IMR-90 (cell line): ENCODE measurements around the gene PSMD10. TPM values are rescaled to one million over a fixed set of nuclear protein-coding genes. Genes with fewer than 3 reads are reported as not detected.

ENCODE experiments used
- ATAC-seq: fragments of 200-7000 bp; cut with Tn5 transposase; 2 replicates; pipeline ENCODE4 v1.9.1; 2020; ENCODE audit warnings: low read depth, mild to moderate bottlenecking, moderate library complexity
- BruUV-seq: library from RNA; stranded (reverse); fragments of 400-500 nt; replicated peaks from 2 replicates; lab custom pipeline; 2021; lab: Mats Ljungman, UMichigan
- CTCF ChIA-PET: fragments of 300-600 bp; formaldehyde crosslinking; extraction: SDS; loops from one replicate; lab custom pipeline; 2021; ENCODE audit warnings: antibody characterized with exemption; lab: Yijun Ruan, JAX
- POLR2A ChIA-PET: fragments of 300-600 bp; sonication (Branson Sonifier 250); formaldehyde crosslinking; loops from one replicate; lab custom pipeline; 2022; ENCODE audit warnings: antibody characterized with exemption; ENCODE audit not compliant: unreplicated experiment; lab: Charles Lee
- DNase-seq: peaks from one replicate; pipeline ENCODE4 v3.0.0; 2013
- H2AFZ ChIP-seq: replicated peaks from 2 replicates; pipeline ENCODE3; 2013; ENCODE audit warnings: low read length, mild to moderate bottlenecking; ENCODE audit not compliant: poor library complexity
- H2AK5ac ChIP-seq: 2 replicates; pipeline ENCODE4 v1.6.1; 2013; ENCODE audit warnings: low read depth, low read length, inconsistent platforms
- H2AK9ac ChIP-seq: replicated peaks from 2 replicates; pipeline ENCODE3; 2013; ENCODE audit warnings: mild to moderate bottlenecking, low read depth, low read length, moderate library complexity; ENCODE audit not compliant: poor library complexity
- H2BK120ac ChIP-seq: 2 replicates; pipeline ENCODE4 v1.6.1; 2013; ENCODE audit warnings: low read depth, low read length, inconsistent platforms
- H2BK15ac ChIP-seq: 3 replicates; pipeline ENCODE4 v1.6.1; 2013; ENCODE audit warnings: low read depth, low read length, inconsistent platforms
- H2BK20ac ChIP-seq: 2 replicates; pipeline ENCODE4 v1.6.1; 2013; ENCODE audit warnings: low read depth, mild to moderate bottlenecking, inconsistent platforms, low read length, moderate library complexity
- H2BK5ac ChIP-seq: 2 replicates; pipeline ENCODE4 v1.6.1; 2013; ENCODE audit warnings: mild to moderate bottlenecking, low read depth, low read length, inconsistent platforms; ENCODE audit not compliant: poor library complexity, severe bottlenecking
- H3K14ac ChIP-seq: replicated peaks from 2 replicates; pipeline ENCODE4 v1.6.1; 2013; ENCODE audit warnings: low read depth, low read length, inconsistent platforms
- H3K18ac ChIP-seq: 2 replicates; pipeline ENCODE4 v1.6.1; 2013; ENCODE audit warnings: low read depth, low read length, control low read depth
- H3K23ac ChIP-seq: 2 replicates; pipeline ENCODE4 v1.6.1; 2013; ENCODE audit warnings: low read depth, low read length, inconsistent platforms
- H3K27ac ChIP-seq: 2 replicates; pipeline ENCODE4 v1.5.1; 2013; ENCODE audit warnings: mild to moderate bottlenecking, control low read depth, low read length; ENCODE audit not compliant: insufficient read depth
- H3K27me3 ChIP-seq: 2 replicates; pipeline ENCODE4 v1.6.1; 2013; ENCODE audit warnings: low read length; ENCODE audit not compliant: control insufficient read depth, insufficient read depth
- H3K36me3 ChIP-seq: 2 replicates; pipeline ENCODE4 v1.6.1; 2013; ENCODE audit warnings: low read length, mixed read lengths; ENCODE audit not compliant: control insufficient read depth, insufficient read depth
- H3K4ac ChIP-seq: 2 replicates; pipeline ENCODE4 v1.6.1; 2013; ENCODE audit warnings: low read depth, low read length, inconsistent platforms
- H3K4me1 ChIP-seq: 2 replicates; pipeline ENCODE4 v1.6.1; 2013; ENCODE audit warnings: low read length, mixed read lengths; ENCODE audit not compliant: control insufficient read depth, insufficient read depth
- H3K4me2 ChIP-seq: 2 replicates; pipeline ENCODE4 v1.6.1; 2013; ENCODE audit warnings: low read depth, mild to moderate bottlenecking, control low read depth, low read length, moderate library complexity
- H3K4me3 ChIP-seq: 2 replicates; pipeline ENCODE4 v1.5.1; 2013; ENCODE audit warnings: low read depth, mild to moderate bottlenecking, control low read depth, low read length, moderate library complexity; ENCODE audit not compliant: insufficient read depth
- H3K56ac ChIP-seq: 2 replicates; pipeline ENCODE4 v1.6.1; 2013; ENCODE audit warnings: low read length, inconsistent platforms; ENCODE audit not compliant: insufficient read depth; ENCODE audit errors: extremely low read depth
- H3K79me1 ChIP-seq, 2 experiments: 2 replicates each; pipeline ENCODE4 v1.6.1; 2013; ENCODE audit warnings: low read length in 2 of 2, inconsistent platforms in 1 of 2, low read depth in 1 of 2
- H3K9ac ChIP-seq: 2 replicates; pipeline ENCODE4 v1.6.1; 2013; ENCODE audit warnings: low read depth, low read length, control low read depth
- H3K9me1 ChIP-seq: 2 replicates; pipeline ENCODE4 v1.6.1; 2013; ENCODE audit warnings: low read length, inconsistent platforms; ENCODE audit not compliant: insufficient read depth
- H3K9me3 ChIP-seq: 2 replicates; pipeline ENCODE4 v1.6.1; 2013; ENCODE audit warnings: low read length; ENCODE audit not compliant: control insufficient read depth, insufficient read depth
- H4K20me1 ChIP-seq: 2 replicates; pipeline ENCODE4 v1.6.1; 2013; ENCODE audit warnings: low read length, inconsistent platforms; ENCODE audit not compliant: insufficient read depth
- H4K5ac ChIP-seq: 2 replicates; pipeline ENCODE4 v1.6.1; 2013; ENCODE audit warnings: mild to moderate bottlenecking, low read depth, low read length, control low read depth
- H4K8ac ChIP-seq, 2 experiments: 2 replicates each; pipeline ENCODE4 v1.6.1; 2013; ENCODE audit warnings: low read depth in 2 of 2, low read length in 2 of 2, control low read depth in 1 of 2, inconsistent platforms in 1 of 2
- H4K91ac ChIP-seq: 2 replicates; pipeline ENCODE4 v1.6.1; 2013; ENCODE audit warnings: low read depth, low read length, inconsistent platforms; ENCODE audit not compliant: insufficient read depth
- CEBPB ChIP-seq: IDR thresholded peaks from 2 replicates; pipeline ENCODE4 v1.6.1; 2012; ENCODE audit warnings: low read depth, low read length, improper control_type of control experiment
- CHD1 ChIP-seq: IDR thresholded peaks from 2 replicates; pipeline ENCODE4 v1.6.1; 2012; ENCODE audit warnings: low read depth, low read length, improper control_type of control experiment
- FOS ChIP-seq: fragments of 150-350 bp; IDR thresholded peaks from 2 replicates; pipeline ENCODE4 v1.6.1; 2016; ENCODE audit warnings: low read depth, low read length
- MAFK ChIP-seq: IDR thresholded peaks from 2 replicates; pipeline ENCODE4 v1.6.1; 2012; ENCODE audit warnings: low read depth, low read length, improper control_type of control experiment
- MAZ ChIP-seq: IDR thresholded peaks from 2 replicates; pipeline ENCODE4 v1.6.1; 2012; ENCODE audit warnings: low read depth, mild to moderate bottlenecking, low read length, improper control_type of control experiment, moderate library complexity, borderline replicate concordance
- MXI1 ChIP-seq: IDR thresholded peaks from 2 replicates; pipeline ENCODE4 v1.6.1; 2012; ENCODE audit warnings: low read depth, mild to moderate bottlenecking, low read length, moderate library complexity, borderline replicate concordance
- NFE2L2 ChIP-seq: fragments of 150-350 bp; IDR thresholded peaks from 2 replicates; pipeline ENCODE4 v1.6.1; 2016; ENCODE audit warnings: low read depth, mild to moderate bottlenecking, low read length
- POLR2A ChIP-seq: IDR thresholded peaks from 2 replicates; pipeline ENCODE4 v1.6.1; 2012; ENCODE audit warnings: mild to moderate bottlenecking, low read depth, low read length
- RAD21 ChIP-seq: IDR thresholded peaks from 2 replicates; pipeline ENCODE4 v1.6.1; 2012; ENCODE audit warnings: low read length, improper control_type of control experiment
- RCOR1 ChIP-seq: IDR thresholded peaks from 2 replicates; pipeline ENCODE4 v1.6.1; 2012; ENCODE audit warnings: mild to moderate bottlenecking, low read length, improper control_type of control experiment; ENCODE audit not compliant: insufficient replicate concordance
- RFX5 ChIP-seq: IDR thresholded peaks from 2 replicates; pipeline ENCODE4 v1.8.0; 2012; ENCODE audit warnings: low read depth, mild to moderate bottlenecking, low read length, moderate library complexity
- SMC3 ChIP-seq: fragments of 150-350 bp; IDR thresholded peaks from 2 replicates; pipeline ENCODE4 v1.6.1; 2016; ENCODE audit warnings: low read depth, mild to moderate bottlenecking, antibody characterized with exemption, low read length, moderate library complexity
- dilution Hi-C: fragments of 300-500 bp; cut with HindIII; formaldehyde crosslinking; loops from one replicate; pipeline ENCODE4 v1.14.3; 2018; ENCODE audit warnings: low sequenced_read_pairs; ENCODE audit not compliant: unreplicated experiment
- in situ Hi-C: fragments of 300-500 bp; cut with MboI; formaldehyde crosslinking; loops from 3 replicates; pipeline ENCODE4 v1.14.3; 2019; ENCODE audit warnings: low sequenced_read_pairs, inconsistent platforms, mixed read lengths
- intact Hi-C: fragments of 100-400 bp; cut with micrococcal nuclease; formaldehyde crosslinking; loops from 2 replicates; pipeline ENCODE4 v1.10.0; 2022
- polyA plus RNA-seq, 3 experiments: library from polyadenylated mRNA; depleted of rRNA; stranded (reverse); fragments of >200 nt; gene quantifications; 2 replicates each; pipeline ENCODE4 v1.2.3, GENCODE V29; 2012; ENCODE audit warnings: low replicate concordance in 1 of 3
- total RNA-seq: library from RNA; depleted of rRNA; stranded (reverse); fragments of >200 nt; gene quantifications from 2 replicates; pipeline ENCODE4 v1.2.3, GENCODE V29; 2012
- TF ChIP-seq, protein P1 (sequence below): fragments of 150-350 bp; IDR thresholded peaks from 2 replicates; pipeline ENCODE4 v1.6.1; 2017; ENCODE audit warnings: mild to moderate bottlenecking, antibody characterized with exemption, low read length, low read depth
- TF ChIP-seq, protein P2 (sequence below): fragments of 150-350 bp; IDR thresholded peaks from 2 replicates; pipeline ENCODE4 v1.6.1; 2016; ENCODE audit warnings: low read depth, mild to moderate bottlenecking, low read length, moderate library complexity, borderline replicate concordance
- TF ChIP-seq, protein P3 (sequence below): conservative IDR thresholded peaks from 2 replicates; pipeline ENCODE4 v1.5.1; 2012; ENCODE audit warnings: mild to moderate bottlenecking, low read depth, low read length, improper control_type of control experiment

Gene PSMD10
- total and polyA plus RNA-seq, 2 of the 4 experiments (the other 2 are of a cell fraction): 62.0 to 122 TPM

DNA sequence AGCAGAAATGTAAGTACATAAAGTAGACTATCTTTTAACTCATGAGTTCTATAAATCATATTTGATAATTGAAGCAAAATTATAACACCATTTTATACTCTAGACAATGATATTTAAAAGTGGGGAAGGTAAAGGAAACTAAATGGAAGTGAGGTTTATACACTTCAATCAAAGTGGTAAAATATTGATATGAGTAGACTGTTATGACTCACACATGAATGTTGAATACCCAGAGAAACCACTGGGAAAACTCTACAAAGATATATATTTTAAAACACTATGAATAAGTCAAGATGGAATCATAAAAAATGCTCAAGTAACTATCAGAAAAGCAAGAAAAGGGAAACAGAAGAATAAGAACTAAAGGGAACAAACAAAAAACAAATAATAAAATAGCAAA is 38.1 kb downstream of the PSMD10 start:
- no peaks in the 10 kb centered on the region for H3K9me1 ChIP-seq
- no peak overlapping the region for H3K14ac ChIP-seq
- no peak overlapping the region for H2AK9ac ChIP-seq
- H3K9ac ChIP-seq: no peak overlapping the region
- no peak overlapping the region for H2BK20ac ChIP-seq
- H3K18ac ChIP-seq: no peak overlapping the region
- no peak overlapping the region for H4K5ac ChIP-seq
- no peak overlapping the region for H2BK15ac ChIP-seq
- no peak overlapping the region for H2BK5ac ChIP-seq
- no peak overlapping the region for H3K23ac ChIP-seq
- H3K4me1 ChIP-seq: no peaks in the 10 kb centered on the region
- no peaks in the 10 kb centered on the region for H4K20me1 ChIP-seq
- dilution Hi-C loops (no loop called here), intact Hi-C loops (no loop called here), in situ Hi-C loops (no loop called here)
- H4K8ac ChIP-seq: no peak overlapping the region
- TF ChIP-seq RFX5: no peak
- TF ChIP-seq, protein P1, sequence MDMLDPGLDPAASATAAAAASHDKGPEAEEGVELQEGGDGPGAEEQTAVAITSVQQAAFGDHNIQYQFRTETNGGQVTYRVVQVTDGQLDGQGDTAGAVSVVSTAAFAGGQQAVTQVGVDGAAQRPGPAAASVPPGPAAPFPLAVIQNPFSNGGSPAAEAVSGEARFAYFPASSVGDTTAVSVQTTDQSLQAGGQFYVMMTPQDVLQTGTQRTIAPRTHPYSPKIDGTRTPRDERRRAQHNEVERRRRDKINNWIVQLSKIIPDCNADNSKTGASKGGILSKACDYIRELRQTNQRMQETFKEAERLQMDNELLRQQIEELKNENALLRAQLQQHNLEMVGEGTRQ: no peak
- TF ChIP-seq RAD21: no peak
- no peak for TF ChIP-seq CEBPB
- TF ChIP-seq NFE2L2: no peak
- no peak for TF ChIP-seq SMC3
- TF ChIP-seq POLR2A: no peak
- TF ChIP-seq, protein P2, sequence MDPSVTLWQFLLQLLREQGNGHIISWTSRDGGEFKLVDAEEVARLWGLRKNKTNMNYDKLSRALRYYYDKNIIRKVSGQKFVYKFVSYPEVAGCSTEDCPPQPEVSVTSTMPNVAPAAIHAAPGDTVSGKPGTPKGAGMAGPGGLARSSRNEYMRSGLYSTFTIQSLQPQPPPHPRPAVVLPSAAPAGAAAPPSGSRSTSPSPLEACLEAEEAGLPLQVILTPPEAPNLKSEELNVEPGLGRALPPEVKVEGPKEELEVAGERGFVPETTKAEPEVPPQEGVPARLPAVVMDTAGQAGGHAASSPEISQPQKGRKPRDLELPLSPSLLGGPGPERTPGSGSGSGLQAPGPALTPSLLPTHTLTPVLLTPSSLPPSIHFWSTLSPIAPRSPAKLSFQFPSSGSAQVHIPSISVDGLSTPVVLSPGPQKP: no peak
- TF ChIP-seq RCOR1: no peak
- no peak for TF ChIP-seq CHD1
- no peak for TF ChIP-seq FOS
- TF ChIP-seq, protein P3, sequence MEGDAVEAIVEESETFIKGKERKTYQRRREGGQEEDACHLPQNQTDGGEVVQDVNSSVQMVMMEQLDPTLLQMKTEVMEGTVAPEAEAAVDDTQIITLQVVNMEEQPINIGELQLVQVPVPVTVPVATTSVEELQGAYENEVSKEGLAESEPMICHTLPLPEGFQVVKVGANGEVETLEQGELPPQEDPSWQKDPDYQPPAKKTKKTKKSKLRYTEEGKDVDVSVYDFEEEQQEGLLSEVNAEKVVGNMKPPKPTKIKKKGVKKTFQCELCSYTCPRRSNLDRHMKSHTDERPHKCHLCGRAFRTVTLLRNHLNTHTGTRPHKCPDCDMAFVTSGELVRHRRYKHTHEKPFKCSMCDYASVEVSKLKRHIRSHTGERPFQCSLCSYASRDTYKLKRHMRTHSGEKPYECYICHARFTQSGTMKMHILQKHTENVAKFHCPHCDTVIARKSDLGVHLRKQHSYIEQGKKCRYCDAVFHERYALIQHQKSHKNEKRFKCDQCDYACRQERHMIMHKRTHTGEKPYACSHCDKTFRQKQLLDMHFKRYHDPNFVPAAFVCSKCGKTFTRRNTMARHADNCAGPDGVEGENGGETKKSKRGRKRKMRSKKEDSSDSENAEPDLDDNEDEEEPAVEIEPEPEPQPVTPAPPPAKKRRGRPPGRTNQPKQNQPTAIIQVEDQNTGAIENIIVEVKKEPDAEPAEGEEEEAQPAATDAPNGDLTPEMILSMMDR: no peak
- TF ChIP-seq MAFK: no peak
- no peak for TF ChIP-seq MXI1
- no peak for TF ChIP-seq MAZ
- H2BK120ac ChIP-seq: no peak overlapping the region
- no peak overlapping the region for H2AK5ac ChIP-seq
- no peaks in the 10 kb centered on the region for H3K79me1 ChIP-seq
- no peaks in the 10 kb centered on the region for H3K9me3 ChIP-seq
- H3K27me3 ChIP-seq: peaks cover 8% of the 10 kb centered on the region
- H3K4me2 ChIP-seq: no peak overlapping the region
- H2AFZ ChIP-seq: no peak overlapping the region
- no peaks in the 10 kb centered on the region for H3K36me3 ChIP-seq
- no peak overlapping the region for H4K91ac ChIP-seq
- no peak overlapping the region for H3K4ac ChIP-seq
- ATAC-seq (no peak), DNase-seq (no peak)
- no peak overlapping the region for H3K27ac ChIP-seq
- no TSS peak for BruUV-seq
- ChIA-PET CTCF (no interaction called here), POLR2A (no interaction called here)
- no peak overlapping the region for H3K4me3 ChIP-seq
- H3K56ac ChIP-seq: no peak overlapping the region
